Ishikawa (cell line): ENCODE data around the gene GAB1.

Experiments used
- CEBPB ChIP-seq: IDR thresholded peaks from 2 replicates; pipeline ENCODE4 v1.6.1; 2012
- CREB1 ChIP-seq: IDR thresholded peaks from 2 replicates; pipeline ENCODE4 v1.6.1; 2012; ENCODE audit warnings: low read depth
- EGR1 ChIP-seq: IDR thresholded peaks from 2 replicates; pipeline ENCODE4 v1.6.1; 2012
- EP300 ChIP-seq: IDR thresholded peaks from 2 replicates; pipeline ENCODE4 v1.6.1; 2012; ENCODE audit warnings: borderline replicate concordance
- FOXM1 ChIP-seq: IDR thresholded peaks from 2 replicates; pipeline ENCODE4 v1.6.1; 2012; ENCODE audit warnings: low read depth, borderline replicate concordance
- NFIC ChIP-seq: IDR thresholded peaks from 2 replicates; pipeline ENCODE4 v1.6.1; 2012
- RAD21 ChIP-seq: IDR thresholded peaks from 2 replicates; pipeline ENCODE4 v1.6.1; 2012; ENCODE audit warnings: low read depth
- TAF1 ChIP-seq: IDR thresholded peaks from 2 replicates; pipeline ENCODE4 v1.6.1; 2012; ENCODE audit warnings: low read depth, mild to moderate bottlenecking
- TCF12 ChIP-seq: IDR thresholded peaks from 2 replicates; pipeline ENCODE4 v1.6.1; 2012; ENCODE audit warnings: low read depth
- TEAD4 ChIP-seq: IDR thresholded peaks from 2 replicates; pipeline ENCODE4 v1.6.1; 2012
- YY1 ChIP-seq: IDR thresholded peaks from 2 replicates; pipeline ENCODE4 v1.6.1; 2012; ENCODE audit warnings: low read depth
- ZBTB7A ChIP-seq: IDR thresholded peaks from 2 replicates; pipeline ENCODE4 v1.6.1; 2012; ENCODE audit warnings: low read depth
- TF ChIP-seq, protein P1 (sequence below): IDR thresholded peaks from 2 replicates; pipeline ENCODE4 v1.6.1; 2012; ENCODE audit warnings: low read depth, mild to moderate bottlenecking
- TF ChIP-seq, protein P2 (sequence below): IDR thresholded peaks from 2 replicates; pipeline ENCODE4 v1.6.1; 2012
- TF ChIP-seq, protein P3 (sequence below): IDR thresholded peaks from 2 replicates; pipeline ENCODE4 v1.6.1; 2012

GAB1 gene

DNA sequence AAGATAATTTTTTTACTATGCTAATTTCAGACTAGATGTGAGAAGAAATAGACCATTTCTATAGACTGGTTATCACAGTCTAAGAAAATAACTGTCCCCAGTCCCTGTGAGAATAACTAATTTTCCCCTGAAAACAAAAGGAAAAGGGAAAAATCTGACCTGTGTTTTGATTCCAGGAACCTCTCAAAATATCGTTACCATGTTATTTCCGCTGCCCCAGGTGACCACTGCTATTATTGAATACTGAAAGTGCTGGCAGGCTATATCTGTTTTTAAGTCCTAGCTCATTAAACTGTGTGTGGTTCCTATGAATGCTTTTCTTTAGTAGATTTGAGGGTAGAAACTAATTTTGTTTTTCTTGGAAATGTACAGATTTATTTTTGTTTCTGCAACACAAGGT lies 83.6 kb downstream of the GAB1 start:
- TF ChIP-seq, protein P1, sequence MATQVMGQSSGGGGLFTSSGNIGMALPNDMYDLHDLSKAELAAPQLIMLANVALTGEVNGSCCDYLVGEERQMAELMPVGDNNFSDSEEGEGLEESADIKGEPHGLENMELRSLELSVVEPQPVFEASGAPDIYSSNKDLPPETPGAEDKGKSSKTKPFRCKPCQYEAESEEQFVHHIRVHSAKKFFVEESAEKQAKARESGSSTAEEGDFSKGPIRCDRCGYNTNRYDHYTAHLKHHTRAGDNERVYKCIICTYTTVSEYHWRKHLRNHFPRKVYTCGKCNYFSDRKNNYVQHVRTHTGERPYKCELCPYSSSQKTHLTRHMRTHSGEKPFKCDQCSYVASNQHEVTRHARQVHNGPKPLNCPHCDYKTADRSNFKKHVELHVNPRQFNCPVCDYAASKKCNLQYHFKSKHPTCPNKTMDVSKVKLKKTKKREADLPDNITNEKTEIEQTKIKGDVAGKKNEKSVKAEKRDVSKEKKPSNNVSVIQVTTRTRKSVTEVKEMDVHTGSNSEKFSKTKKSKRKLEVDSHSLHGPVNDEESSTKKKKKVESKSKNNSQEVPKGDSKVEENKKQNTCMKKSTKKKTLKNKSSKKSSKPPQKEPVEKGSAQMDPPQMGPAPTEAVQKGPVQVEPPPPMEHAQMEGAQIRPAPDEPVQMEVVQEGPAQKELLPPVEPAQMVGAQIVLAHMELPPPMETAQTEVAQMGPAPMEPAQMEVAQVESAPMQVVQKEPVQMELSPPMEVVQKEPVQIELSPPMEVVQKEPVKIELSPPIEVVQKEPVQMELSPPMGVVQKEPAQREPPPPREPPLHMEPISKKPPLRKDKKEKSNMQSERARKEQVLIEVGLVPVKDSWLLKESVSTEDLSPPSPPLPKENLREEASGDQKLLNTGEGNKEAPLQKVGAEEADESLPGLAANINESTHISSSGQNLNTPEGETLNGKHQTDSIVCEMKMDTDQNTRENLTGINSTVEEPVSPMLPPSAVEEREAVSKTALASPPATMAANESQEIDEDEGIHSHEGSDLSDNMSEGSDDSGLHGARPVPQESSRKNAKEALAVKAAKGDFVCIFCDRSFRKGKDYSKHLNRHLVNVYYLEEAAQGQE, result no peak
- TF ChIP-seq CEBPB (no peak), NFIC (no peak), EP300 (no peak), EGR1 (no peak)
- TF ChIP-seq, protein P2, sequence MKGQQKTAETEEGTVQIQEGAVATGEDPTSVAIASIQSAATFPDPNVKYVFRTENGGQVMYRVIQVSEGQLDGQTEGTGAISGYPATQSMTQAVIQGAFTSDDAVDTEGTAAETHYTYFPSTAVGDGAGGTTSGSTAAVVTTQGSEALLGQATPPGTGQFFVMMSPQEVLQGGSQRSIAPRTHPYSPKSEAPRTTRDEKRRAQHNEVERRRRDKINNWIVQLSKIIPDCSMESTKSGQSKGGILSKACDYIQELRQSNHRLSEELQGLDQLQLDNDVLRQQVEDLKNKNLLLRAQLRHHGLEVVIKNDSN, result no peak

- TF ChIP-seq TEAD4 (0 out of 2 replicates have a peak, but pooled peaks have one; percentile 13), FOXM1 (no peak), CEBPB (peak; percentile 68), TCF12 (peak; percentile 38; the same call in 1 of the 2 replicates)
Measured at GRCh38 chr4:143421609-143422008, 84.9 kb downstream of the GAB1 start.

- TF ChIP-seq EP300, result no peak
- no peak for TF ChIP-seq TCF12
- TF ChIP-seq FOXM1, result no peak
- no peak for TF ChIP-seq YY1
- TF ChIP-seq ZBTB7A, result no peak
- no peak for TF ChIP-seq CREB1
- TF ChIP-seq, protein P1, result no peak
- TF ChIP-seq NFIC, result no peak
- TF ChIP-seq TAF1, result no peak
- no peak for TF ChIP-seq RAD21
- TF ChIP-seq, protein P2, result no peak
Measured at GRCh38 chr4:143424276-143424675, 87.6 kb downstream of the GAB1 start.

DNA sequence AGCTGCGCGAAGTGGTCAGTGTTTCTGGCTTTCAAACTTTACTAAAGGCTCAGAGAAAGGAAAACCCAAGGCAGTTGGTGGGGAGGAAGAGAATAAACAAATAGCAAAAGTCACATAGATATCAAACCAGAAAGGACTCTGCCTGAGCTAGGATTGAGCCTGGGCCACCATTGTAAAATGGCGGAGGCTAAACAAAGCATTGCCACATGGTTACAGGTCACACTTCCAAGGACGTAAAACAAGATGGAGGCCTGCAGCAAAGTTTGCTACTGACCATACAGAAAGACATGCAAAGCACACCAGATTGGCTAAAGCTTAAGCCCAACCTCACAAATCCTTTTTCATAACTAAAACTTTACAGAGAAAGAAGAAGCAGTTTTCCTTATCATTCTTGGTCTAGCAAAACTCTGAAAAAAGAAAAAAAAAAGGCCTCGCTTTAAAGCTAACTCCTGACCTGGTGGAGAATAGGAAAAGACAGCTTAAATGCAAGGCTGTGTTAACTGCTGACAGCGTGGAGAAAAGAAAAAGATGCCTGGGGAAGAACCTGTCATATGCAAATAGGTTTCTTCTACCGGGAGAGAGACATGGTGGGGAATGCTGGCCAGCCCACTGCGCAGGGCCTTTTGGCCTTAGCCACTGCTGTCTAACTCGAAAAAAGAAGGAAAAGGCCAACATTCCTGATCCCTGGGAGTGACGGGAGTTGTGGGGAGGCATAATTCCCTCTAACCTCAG lies 95.0 kb downstream of the GAB1 start:
- TF ChIP-seq YY1 (no peak), TEAD4 (no peak), EP300 (no peak), NFIC (no peak), TCF12 (no peak), EGR1 (no peak), FOXM1 (no peak), CEBPB (no peak), ZBTB7A (no peak), RAD21 (no peak)
- TF ChIP-seq, protein P2, result no peak
- TF ChIP-seq, protein P3, sequence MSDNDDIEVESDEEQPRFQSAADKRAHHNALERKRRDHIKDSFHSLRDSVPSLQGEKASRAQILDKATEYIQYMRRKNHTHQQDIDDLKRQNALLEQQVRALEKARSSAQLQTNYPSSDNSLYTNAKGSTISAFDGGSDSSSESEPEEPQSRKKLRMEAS, result no peak
- TF ChIP-seq, protein P1, result no peak

GRCh38 chr4:143432258-143432591 lies 95.5 kb downstream of the GAB1 start:
- TF ChIP-seq, protein P2, result no peak
- TF ChIP-seq NFIC (no peak), TCF12 (no peak), RAD21 (no peak), YY1 (no peak), ZBTB7A (no peak), TEAD4 (no peak)
